Trophoblast cell (in vitro differentiated cells and primary cell): ENCODE measurements around the gene VAPB.

Experiments used
- DNase-seq, 2 donors: peaks; one replicate each; pipeline ENCODE4 v3.0.0-alpha.2; 2016
- H2AFZ ChIP-seq: 2 replicates; pipeline ENCODE4 v1.6.1; 2013; ENCODE audit warnings: low read length, moderate library complexity, mild to moderate bottlenecking; ENCODE audit not compliant: insufficient read depth, poor library complexity
- H2AK5ac ChIP-seq: 2 replicates; pipeline ENCODE4 v1.6.1; 2013; ENCODE audit warnings: mild to moderate bottlenecking, low read length
- H2BK120ac ChIP-seq: 2 replicates; pipeline ENCODE4 v1.6.1; 2013; ENCODE audit warnings: low read length, mild to moderate bottlenecking, moderate library complexity; ENCODE audit not compliant: insufficient read depth, poor library complexity
- H2BK12ac ChIP-seq: 2 replicates; pipeline ENCODE4 v1.6.1; 2013; ENCODE audit warnings: mild to moderate bottlenecking, low read length, moderate library complexity
- H2BK5ac ChIP-seq: 2 replicates; pipeline ENCODE4 v1.6.1; 2013; ENCODE audit warnings: low read length, low read depth, moderate library complexity, mild to moderate bottlenecking; ENCODE audit not compliant: poor library complexity
- H3K14ac ChIP-seq: 2 replicates; pipeline ENCODE4 v1.6.1; 2013; ENCODE audit warnings: mild to moderate bottlenecking, low read length
- H3K18ac ChIP-seq: 2 replicates; pipeline ENCODE4 v1.6.1; 2013; ENCODE audit warnings: mild to moderate bottlenecking, low read length
- H3K23ac ChIP-seq: 2 replicates; pipeline ENCODE4 v1.6.1; 2013; ENCODE audit warnings: low read length
- H3K27ac ChIP-seq: 2 replicates; pipeline ENCODE4 v1.5.1; 2013; ENCODE audit warnings: low read depth, mild to moderate bottlenecking, inconsistent platforms, low read length, moderate library complexity
- H3K27me3 ChIP-seq: 2 replicates; pipeline ENCODE4 v1.6.1; 2013; ENCODE audit warnings: inconsistent platforms, mild to moderate bottlenecking, low read length, moderate library complexity; ENCODE audit not compliant: insufficient read depth
- H3K36me3 ChIP-seq, 2 experiments: 1 replicate in 1 of 2; 2 replicates in 1 of 2; pipeline ENCODE4 v1.6.1; 2013; ENCODE audit warnings: low read length in 2 of 2, mild to moderate bottlenecking in 2 of 2, moderate library complexity in 1 of 2; ENCODE audit not compliant: insufficient read depth in 2 of 2, control insufficient read depth in 1 of 2
- H3K4ac ChIP-seq: 2 replicates; pipeline ENCODE4 v1.6.1; 2013; ENCODE audit warnings: low read depth, mild to moderate bottlenecking, low read length, moderate library complexity
- H3K4me1 ChIP-seq, 2 experiments: 1 replicate in 1 of 2; 2 replicates in 1 of 2; pipeline ENCODE4 v1.6.1; 2013; ENCODE audit warnings: low read length in 2 of 2, mild to moderate bottlenecking in 2 of 2, moderate library complexity in 1 of 2; ENCODE audit not compliant: insufficient read depth in 2 of 2, control insufficient read depth in 1 of 2
- H3K4me2 ChIP-seq: 2 replicates; pipeline ENCODE4 v1.6.1; 2013; ENCODE audit warnings: inconsistent platforms, mild to moderate bottlenecking, low read length, moderate library complexity
- H3K4me3 ChIP-seq: 2 replicates; pipeline ENCODE4 v1.5.1; 2013; ENCODE audit warnings: mild to moderate bottlenecking, low read depth, low read length, inconsistent platforms
- H3K79me1 ChIP-seq: one replicate; pipeline ENCODE4 v1.6.1; 2013; ENCODE audit warnings: low read length
- H3K79me2 ChIP-seq: 2 replicates; pipeline ENCODE4 v1.6.1; 2013; ENCODE audit warnings: low read length, mild to moderate bottlenecking; ENCODE audit not compliant: control insufficient read depth, insufficient read depth, poor library complexity
- H3K9ac ChIP-seq: 2 replicates; pipeline ENCODE4 v1.6.1; 2013; ENCODE audit warnings: mild to moderate bottlenecking, low read length
- H3K9me3 ChIP-seq: 2 replicates; pipeline ENCODE4 v1.6.1; 2013; ENCODE audit warnings: low read depth, mild to moderate bottlenecking, control low read depth, inconsistent platforms, low read length; ENCODE audit not compliant: insufficient read depth
- H4K12ac ChIP-seq: 2 replicates; pipeline ENCODE4 v1.6.1; 2013; ENCODE audit warnings: low read depth, mild to moderate bottlenecking, low read length, moderate library complexity
- H4K8ac ChIP-seq: 2 replicates; pipeline ENCODE4 v1.6.1; 2013; ENCODE audit warnings: low read depth, mild to moderate bottlenecking, low read length, moderate library complexity
- H4K91ac ChIP-seq: one replicate; pipeline ENCODE4 v1.6.1; 2013; ENCODE audit warnings: low read depth, mild to moderate bottlenecking, low read length, moderate library complexity
- WGBS: extraction: QIAGEN DNeasy Blood & Tissue Kit; methylation state at CpG from one replicate; pipeline ENCODE4 v1.1.7; 2013; ENCODE audit warnings: missing lambda C conversion rate; ENCODE audit not compliant: insufficient read length, insufficient coverage; ENCODE audit errors: extremely low coverage; 5-methylcytosine and 5-hydroxymethylcytosine counted together

Gene VAPB

DNA sequence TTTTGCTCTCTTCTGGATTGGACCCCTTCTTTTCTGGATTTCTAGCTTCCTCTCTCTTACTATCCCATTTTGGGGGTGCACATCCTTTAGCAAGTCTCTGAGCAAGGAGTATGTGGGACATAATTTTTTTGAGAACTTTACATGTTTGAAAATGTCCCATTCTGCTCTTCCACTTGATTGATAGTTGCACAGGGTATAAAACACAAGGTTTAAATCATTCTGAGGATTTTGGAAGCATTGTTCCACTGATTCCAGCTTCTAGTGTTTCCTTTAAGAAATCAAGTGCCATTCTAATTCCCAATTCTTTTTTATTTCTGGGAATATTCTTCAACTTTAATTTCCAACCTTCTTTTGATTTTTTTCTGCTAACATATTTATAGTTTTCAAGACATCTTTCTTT lies 65.4 kb downstream of the VAPB start:
- H3K4me1 ChIP-seq: peaks cover 9 to 16% of the 10 kb centered on the region in 2 experiments
- H4K91ac ChIP-seq: no peak overlapping the region
- no peaks in the 10 kb centered on the region for H3K9me3 ChIP-seq
- no peak overlapping the region for H2AK5ac ChIP-seq
- no peak overlapping the region for H3K9ac ChIP-seq
- no peaks in the 10 kb centered on the region for H3K79me2 ChIP-seq
- H3K4me3 ChIP-seq: no peak overlapping the region
- H4K8ac ChIP-seq: no peak overlapping the region
- no peak overlapping the region for H3K18ac ChIP-seq
- H2BK12ac ChIP-seq: no peak overlapping the region
- no peak overlapping the region for H4K12ac ChIP-seq
- H3K36me3 ChIP-seq: no peaks in the 10 kb centered on the region
- no peak overlapping the region for H3K4me2 ChIP-seq
- H3K4ac ChIP-seq: no peak overlapping the region
- no peak for DNase-seq
- H2AFZ ChIP-seq: no peak overlapping the region
- no peak overlapping the region for H3K23ac ChIP-seq
- peaks cover 3% of the 10 kb centered on the region for H3K79me1 ChIP-seq
- H3K14ac ChIP-seq: no peak overlapping the region
- no peak overlapping the region for H2BK5ac ChIP-seq
- H3K27me3 ChIP-seq: no peaks in the 10 kb centered on the region
- no peak overlapping the region for H3K27ac ChIP-seq
- no peak overlapping the region for H2BK120ac ChIP-seq

- Histone ChIP-seq H2AK5ac (no peak overlapping the region), H3K4me3 (no peak overlapping the region), H3K79me2 (no peaks in the 10 kb centered on the region), H4K8ac (no peak overlapping the region), H3K4me2 (no peak overlapping the region), H2BK12ac (no peak overlapping the region), H3K4me1 (peaks cover 10 to 18% of the 10 kb centered on the region in 2 experiments), H4K12ac (no peak overlapping the region), H3K14ac (no peak overlapping the region), H3K27me3 (no peaks in the 10 kb centered on the region), H3K18ac (no peak overlapping the region), H3K27ac (peak overlapping the region; percentile 55), H3K9me3 (no peaks in the 10 kb centered on the region), H2AFZ (no peak overlapping the region), H4K91ac (no peak overlapping the region), H3K36me3 (no peaks in the 10 kb centered on the region), H2BK5ac (peak overlapping the region; percentile 16), H2BK120ac (peak overlapping the region; percentile 23), H3K23ac (no peak overlapping the region), H3K79me1 (peaks cover 3% of the 10 kb centered on the region), H3K9ac (no peak overlapping the region), H3K4ac (no peak overlapping the region)
- peak; percentile 90 to 92 for DNase-seq
- WGBS: no CpG with 5 or more reads among the region's 14 CpGs
Observed at GRCh38 chr20:58457083-58457695, 68.2 kb downstream of the VAPB start.

GRCh38 chr20:58458342-58459057 lies 69.5 kb downstream of the VAPB start:
- WGBS: no CpG with 5 or more reads among the region's 16 CpGs
- no peak overlapping the region for H3K23ac ChIP-seq

GRCh38 chr20:58459058-58459750 lies 70.2 kb downstream of the VAPB start:
- no peak overlapping the region for H3K4me3 ChIP-seq
- WGBS: no CpG with 5 or more reads among the region's 5 CpGs

More at GRCh38 chr20:58458342-58459057, 69.5 kb downstream of the VAPB start:
- H3K18ac ChIP-seq: no peak overlapping the region
- no peak overlapping the region for H3K4me2 ChIP-seq
- H3K27ac ChIP-seq: peak overlapping the region; percentile 20
- H2AK5ac ChIP-seq: no peak overlapping the region
- H2BK12ac ChIP-seq: no peak overlapping the region
- H3K9me3 ChIP-seq: no peaks in the 10 kb centered on the region
- peaks cover 3% of the 10 kb centered on the region for H3K79me1 ChIP-seq
- H3K4ac ChIP-seq: no peak overlapping the region
- H2BK5ac ChIP-seq: no peak overlapping the region
- no peak overlapping the region for H2AFZ ChIP-seq
- H3K79me2 ChIP-seq: no peaks in the 10 kb centered on the region
- peaks cover 10 to 18% of the 10 kb centered on the region in 2 experiments for H3K4me1 ChIP-seq
- no peak overlapping the region for H3K4me3 ChIP-seq
- H3K27me3 ChIP-seq: no peaks in the 10 kb centered on the region
- peak overlapping the region; percentile 20 for H4K8ac ChIP-seq
- DNase-seq: no peak
- no peak overlapping the region for H3K9ac ChIP-seq
- H3K14ac ChIP-seq: peak overlapping the region; percentile 20
- H3K36me3 ChIP-seq: no peaks in the 10 kb centered on the region
- no peak overlapping the region for H4K12ac ChIP-seq
- H4K91ac ChIP-seq: peak overlapping the region; percentile 36
- no peak overlapping the region for H2BK120ac ChIP-seq

More at GRCh38 chr20:58459058-58459750, 70.2 kb downstream of the VAPB start:
- Histone ChIP-seq H3K14ac (no peak overlapping the region), H2AFZ (no peak overlapping the region), H3K9ac (no peak overlapping the region), H3K4me1 (peaks cover 10 to 18% of the 10 kb centered on the region in 2 experiments), H2AK5ac (no peak overlapping the region), H4K91ac (no peak overlapping the region), H3K79me2 (no peaks in the 10 kb centered on the region), H3K18ac (no peak overlapping the region), H2BK120ac (no peak overlapping the region), H2BK12ac (no peak overlapping the region), H4K12ac (no peak overlapping the region), H3K79me1 (peaks cover 3% of the 10 kb centered on the region), H3K4ac (no peak overlapping the region), H3K27me3 (no peaks in the 10 kb centered on the region), H4K8ac (no peak overlapping the region), H3K4me2 (no peak overlapping the region), H3K9me3 (no peaks in the 10 kb centered on the region), H3K27ac (no peak overlapping the region), H2BK5ac (no peak overlapping the region), H3K36me3 (no peaks in the 10 kb centered on the region), H3K23ac (no peak overlapping the region)
- no peak for DNase-seq
